H9 (cell line): Measurements from ENCODE around the gene COL18A1. TPM values are rescaled to one million over a fixed set of nuclear protein-coding genes. Genes with fewer than 3 reads are reported as not detected.

Experiments
- DNase-seq: peaks from one replicate; pipeline ENCODE4 v3.0.0-alpha.2; 2017
- H2AFZ ChIP-seq: one replicate; pipeline ENCODE4 v1.6.1; 2013; ENCODE audit warnings: mild to moderate bottlenecking, low read length, control low read depth, moderate library complexity
- H2AK5ac ChIP-seq: 2 replicates; pipeline ENCODE4 v1.6.1; 2013; ENCODE audit warnings: low read length, control low read depth, mixed read lengths; ENCODE audit not compliant: insufficient read length
- H2BK120ac ChIP-seq: one replicate; pipeline ENCODE4 v1.6.1; 2013; ENCODE audit warnings: low read depth, mild to moderate bottlenecking, low read length, control low read depth, inconsistent platforms; ENCODE audit not compliant: poor library complexity, severe bottlenecking
- H2BK12ac ChIP-seq: 2 replicates; pipeline ENCODE4 v1.6.1; 2013; ENCODE audit warnings: low read length, control low read depth, mixed read lengths, low read depth; ENCODE audit not compliant: insufficient read length
- H2BK15ac ChIP-seq: 2 replicates; pipeline ENCODE4 v1.6.1; 2013; ENCODE audit warnings: low read depth, low read length, control low read depth
- H2BK20ac ChIP-seq: one replicate; pipeline ENCODE4 v1.6.1; 2013; ENCODE audit warnings: low read depth, mild to moderate bottlenecking, low read length, control low read depth, inconsistent platforms; ENCODE audit not compliant: poor library complexity, severe bottlenecking
- H2BK5ac ChIP-seq: 2 replicates; pipeline ENCODE4 v1.6.1; 2013; ENCODE audit warnings: low read length, control low read depth, mixed read lengths; ENCODE audit not compliant: insufficient read length
- H3K14ac ChIP-seq: 2 replicates; pipeline ENCODE4 v1.6.1; 2013; ENCODE audit warnings: low read length, control low read depth; ENCODE audit not compliant: insufficient read depth
- H3K18ac ChIP-seq: 2 replicates; pipeline ENCODE4 v1.6.1; 2013; ENCODE audit warnings: low read depth, mild to moderate bottlenecking, mixed read lengths, low read length, control low read depth; ENCODE audit not compliant: insufficient read length
- H3K23ac ChIP-seq: 2 replicates; pipeline ENCODE4 v1.6.1; 2013; ENCODE audit warnings: low read length, control low read depth, mixed read lengths, low read depth; ENCODE audit not compliant: insufficient read length
- H3K23me2 ChIP-seq: 2 replicates; pipeline ENCODE4 v1.6.1; 2013; ENCODE audit warnings: low read depth, mild to moderate bottlenecking, mixed read lengths, low read length, control low read depth; ENCODE audit not compliant: insufficient read length, poor library complexity, severe bottlenecking
- H3K27ac ChIP-seq: 2 replicates; pipeline ENCODE4 v1.5.1; 2013; ENCODE audit warnings: low read length, control low read depth, mixed read lengths, low read depth; ENCODE audit not compliant: insufficient read length
- H3K27me3 ChIP-seq: 2 replicates; pipeline ENCODE4 v1.6.1; 2013; ENCODE audit warnings: low read length, control low read depth, inconsistent platforms; ENCODE audit not compliant: insufficient read depth
- H3K4ac ChIP-seq: 2 replicates; pipeline ENCODE4 v1.6.1; 2013; ENCODE audit warnings: low read depth, mild to moderate bottlenecking, control low read depth, inconsistent platforms, low read length, moderate library complexity
- H3K4me1 ChIP-seq: 2 replicates; pipeline ENCODE4 v1.6.1; 2013; ENCODE audit warnings: low read length, control low read depth, inconsistent platforms; ENCODE audit not compliant: insufficient read depth
- H3K4me2 ChIP-seq: 2 replicates; pipeline ENCODE4 v1.6.1; 2013; ENCODE audit warnings: low read length, control low read depth, mixed read lengths; ENCODE audit not compliant: insufficient read length, insufficient read depth
- H3K56ac ChIP-seq: 2 replicates; pipeline ENCODE4 v1.6.1; 2013; ENCODE audit warnings: low read depth, mild to moderate bottlenecking, mixed read lengths, low read length, control low read depth; ENCODE audit not compliant: insufficient read length
- H3K79me1 ChIP-seq: 2 replicates; pipeline ENCODE4 v1.6.1; 2013; ENCODE audit warnings: low read depth, mild to moderate bottlenecking, moderate library complexity, low read length, control low read depth, inconsistent platforms; ENCODE audit not compliant: insufficient read depth, poor library complexity, severe bottlenecking
- H3K79me2 ChIP-seq: 2 replicates; pipeline ENCODE4 v1.6.1; 2013; ENCODE audit warnings: low read length, control low read depth, inconsistent platforms; ENCODE audit not compliant: insufficient read depth
- H3K9ac ChIP-seq: 2 replicates; pipeline ENCODE4 v1.6.1; 2013; ENCODE audit warnings: low read length, control low read depth, mixed read lengths; ENCODE audit not compliant: insufficient read length; ENCODE audit errors: extremely low read depth
- H3K9me3 ChIP-seq: one replicate; pipeline ENCODE4 v1.6.1; 2013; ENCODE audit warnings: low read depth, low read length, inconsistent platforms; ENCODE audit not compliant: control insufficient read depth
- H3T11ph ChIP-seq: one replicate; pipeline ENCODE4 v1.6.1; 2013; ENCODE audit warnings: mild to moderate bottlenecking, low read length, control low read depth, inconsistent platforms
- H4K20me1 ChIP-seq: one replicate; pipeline ENCODE4 v1.6.1; 2013; ENCODE audit not compliant: control insufficient read depth, insufficient read length, insufficient read depth
- H4K5ac ChIP-seq: 2 replicates; pipeline ENCODE4 v1.6.1; 2013; ENCODE audit warnings: low read depth, mild to moderate bottlenecking, mixed read lengths, low read length, control low read depth; ENCODE audit not compliant: insufficient read length
- H4K8ac ChIP-seq: replicated peaks from 2 replicates; pipeline ENCODE4 v1.6.1; 2013; ENCODE audit warnings: low read length, control low read depth, mixed read lengths, low read depth; ENCODE audit not compliant: insufficient read length
- H4K91ac ChIP-seq: 2 replicates; pipeline ENCODE4 v1.6.1; 2013; ENCODE audit warnings: low read depth, mild to moderate bottlenecking, moderate library complexity, mixed read lengths, low read length, control low read depth; ENCODE audit not compliant: insufficient read length
- H3K27ac Mint-ChIP-seq, 3 experiments: 2 replicates in 2 of 3; 3 replicates in 1 of 3; pipeline ENCODE4 v1.8.0; 2020 to 2021; ENCODE audit warnings: mixed read lengths in 3 of 3, mild to moderate bottlenecking in 1 of 3, moderate library complexity in 1 of 3
- H3K27me3 Mint-ChIP-seq: 2 replicates; pipeline ENCODE4 v1.8.0; 2021; ENCODE audit warnings: low read depth, mild to moderate bottlenecking, moderate library complexity, mixed read lengths
- H3K36me3 Mint-ChIP-seq, 3 experiments: 2 replicates in 2 of 3; 3 replicates in 1 of 3; pipeline ENCODE4 v1.8.0; 2020 to 2021; ENCODE audit warnings: low read depth in 3 of 3, mixed read lengths in 3 of 3; ENCODE audit not compliant: insufficient read depth in 1 of 3
- H3K4me1 Mint-ChIP-seq, 2 experiments: 2 replicates each; pipeline ENCODE4 v1.8.0; 2020; ENCODE audit warnings: mixed read lengths in 2 of 2
- H3K4me3 Mint-ChIP-seq, 2 experiments: 2 replicates in 1 of 2; 3 replicates in 1 of 2; pipeline ENCODE4 v1.8.0; 2020 to 2021; ENCODE audit warnings: mild to moderate bottlenecking in 2 of 2, mixed read lengths in 2 of 2, moderate library complexity in 1 of 2
- H3K9me3 Mint-ChIP-seq, 2 experiments: 2 replicates in 1 of 2; 3 replicates in 1 of 2; pipeline ENCODE4 v1.8.0; 2020; ENCODE audit warnings: mild to moderate bottlenecking in 2 of 2, mixed read lengths in 2 of 2, moderate library complexity in 1 of 2
- WGBS: extraction: QIAGEN DNeasy Blood & Tissue Kit; methylation state at CpG from one replicate; pipeline ENCODE4 v1.1.7; 2013; ENCODE audit warnings: missing lambda C conversion rate, low lambda C conversion rate, mixed read lengths; ENCODE audit not compliant: insufficient read length; ENCODE audit errors: extremely low coverage; 5-methylcytosine and 5-hydroxymethylcytosine counted together
- total RNA-seq: library from RNA; stranded (reverse); gene quantifications from 2 replicates; pipeline ENCODE4 v1.2.1, GENCODE V29; 2021
- TF ChIP-seq, protein P1 (sequence below): fragments of 200-600 bp; sonication (generic); conservative IDR thresholded peaks from 3 replicates; pipeline ENCODE4 v1.8.0; 2021; ENCODE audit warnings: antibody characterized with exemption, mild to moderate bottlenecking

Gene COL18A1
- total RNA-seq, 1 experiment from 2014 or later, result 232 TPM

DNA sequence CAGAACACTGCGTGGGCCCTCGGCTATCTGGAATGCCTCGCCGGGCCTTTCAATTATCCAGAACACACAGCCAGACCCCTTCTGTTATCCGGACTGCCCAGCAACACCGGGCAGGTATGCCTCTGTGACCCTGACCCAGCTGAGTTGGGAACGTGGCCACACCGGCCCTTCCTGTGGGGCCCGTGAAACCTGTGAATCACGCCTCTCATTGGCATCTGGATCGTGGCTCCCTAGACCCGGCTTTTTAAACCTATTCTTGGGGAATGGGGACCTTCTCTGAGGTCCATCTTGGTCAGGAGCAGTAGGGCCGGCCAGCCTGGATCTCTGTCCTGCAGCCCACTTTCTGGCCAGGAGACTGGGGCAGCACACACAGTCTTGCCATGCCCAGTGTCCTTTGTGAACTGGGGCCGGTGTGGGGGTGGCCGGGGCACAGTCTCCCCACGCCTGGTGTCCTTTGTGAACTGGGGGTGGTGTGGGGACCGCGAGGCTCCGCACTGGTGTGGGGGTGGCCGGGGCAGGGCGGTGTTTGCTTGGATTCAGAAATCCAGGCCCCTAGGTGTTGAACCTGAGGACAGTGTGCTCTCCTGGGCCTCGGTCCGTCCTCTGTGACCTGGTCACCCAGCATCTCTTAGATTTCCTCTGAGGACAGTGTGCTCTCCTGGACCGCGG, 11.1 kb downstream of the COL18A1 start:
- H4K91ac ChIP-seq, result no peak overlapping the region
- H3K23me2 ChIP-seq, result no peaks in the 10 kb centered on the region
- no peak for DNase-seq
- Mint-ChIP-seq H3K27ac (peak overlapping the region; percentile 8 to 91 (median 11)), H3K4me3 (peak overlapping the region in 1 of 2 experiments; percentile 2; a peak in 2 of 5 replicates), H3K4me1 (peaks cover 52 to 63% of the 10 kb centered on the region in 2 experiments), H3K36me3 (peaks cover 0 to 14% (median 6%) of the 10 kb centered on the region in 3 experiments; a peak in 6 of 7 replicates), H3K27me3 (no peaks in the 10 kb centered on the region), H3K9me3 (no peaks in the 10 kb centered on the region)
- no CpG with 5 or more reads among the region's 25 CpGs for WGBS
- no peak overlapping the region for H3K9ac ChIP-seq
- no peak overlapping the region for H2BK20ac ChIP-seq
- H3K79me1 ChIP-seq, result peaks cover 17% of the 10 kb centered on the region
- H4K8ac ChIP-seq, result no peak overlapping the region
- H2BK12ac ChIP-seq, result no peak overlapping the region
- no peak overlapping the region for H2BK120ac ChIP-seq
- no peak overlapping the region for H3K14ac ChIP-seq
- no peak overlapping the region for H3K27ac ChIP-seq
- peaks cover 79% of the 10 kb centered on the region; the same call in 1 of the 2 replicates for H3K79me2 ChIP-seq
- no peak overlapping the region for H3K4ac ChIP-seq
- H2BK5ac ChIP-seq, result no peak overlapping the region
- TF ChIP-seq, protein P1, sequence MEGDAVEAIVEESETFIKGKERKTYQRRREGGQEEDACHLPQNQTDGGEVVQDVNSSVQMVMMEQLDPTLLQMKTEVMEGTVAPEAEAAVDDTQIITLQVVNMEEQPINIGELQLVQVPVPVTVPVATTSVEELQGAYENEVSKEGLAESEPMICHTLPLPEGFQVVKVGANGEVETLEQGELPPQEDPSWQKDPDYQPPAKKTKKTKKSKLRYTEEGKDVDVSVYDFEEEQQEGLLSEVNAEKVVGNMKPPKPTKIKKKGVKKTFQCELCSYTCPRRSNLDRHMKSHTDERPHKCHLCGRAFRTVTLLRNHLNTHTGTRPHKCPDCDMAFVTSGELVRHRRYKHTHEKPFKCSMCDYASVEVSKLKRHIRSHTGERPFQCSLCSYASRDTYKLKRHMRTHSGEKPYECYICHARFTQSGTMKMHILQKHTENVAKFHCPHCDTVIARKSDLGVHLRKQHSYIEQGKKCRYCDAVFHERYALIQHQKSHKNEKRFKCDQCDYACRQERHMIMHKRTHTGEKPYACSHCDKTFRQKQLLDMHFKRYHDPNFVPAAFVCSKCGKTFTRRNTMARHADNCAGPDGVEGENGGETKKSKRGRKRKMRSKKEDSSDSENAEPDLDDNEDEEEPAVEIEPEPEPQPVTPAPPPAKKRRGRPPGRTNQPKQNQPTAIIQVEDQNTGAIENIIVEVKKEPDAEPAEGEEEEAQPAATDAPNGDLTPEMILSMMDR, result no peak
- no peak overlapping the region for H2AK5ac ChIP-seq
- no peaks in the 10 kb centered on the region for H3K27me3 ChIP-seq
- no peak overlapping the region for H2AFZ ChIP-seq
- H3T11ph ChIP-seq, result no peak overlapping the region
- peaks cover 4% of the 10 kb centered on the region for H4K20me1 ChIP-seq
- peaks cover 3% of the 10 kb centered on the region for H3K4me1 ChIP-seq
- H3K56ac ChIP-seq, result no peak overlapping the region
- H3K18ac ChIP-seq, result no peak overlapping the region
- H2BK15ac ChIP-seq, result no peak overlapping the region
- no peak overlapping the region for H3K23ac ChIP-seq
- H4K5ac ChIP-seq, result no peak overlapping the region
- no peaks in the 10 kb centered on the region for H3K9me3 ChIP-seq
- H3K4me2 ChIP-seq, result no peak overlapping the region
